HL-60/S4 (cell line): Measurements from ENCODE around the gene NDST4.

ENCODE experiments used
- in situ Hi-C: fragments of 300-500 bp; cut with MboI; formaldehyde crosslinking; loops from 2 replicates; pipeline ENCODE4 v1.14.3; 2022; ENCODE audit warnings: low sequenced_read_pairs

NDST4 gene

GRCh38 chr4:114921191-114921590, 192.2 kb downstream of the NDST4 start:
- in situ Hi-C loops: no loop called here

GRCh38 chr4:114911111-114911510, 202.3 kb downstream of the NDST4 start:
- in situ Hi-C loops: no loop called here

- in situ Hi-C loops: no loop called here
Measured at GRCh38 chr4:114907568-114907967, 205.9 kb downstream of the NDST4 start.

- in situ Hi-C loops: no loop called here
Measured at GRCh38 chr4:114905017-114905416, 208.4 kb downstream of the NDST4 start.

GRCh38 chr4:114900934-114901333, 212.5 kb downstream of the NDST4 start:
- in situ Hi-C loops: no loop called here

- in situ Hi-C loops: no loop called here
Measured at GRCh38 chr4:114890773-114891172, 222.6 kb downstream of the NDST4 start.

GRCh38 chr4:114886761-114887160, 226.7 kb downstream of the NDST4 start:
- in situ Hi-C loops: no loop called here

GRCh38 chr4:114883641-114884040, 229.8 kb downstream of the NDST4 start:
- in situ Hi-C loops: no loop called here

GRCh38 chr4:114879916-114880669, 233.3 kb downstream of the NDST4 start:
- in situ Hi-C loops: no loop called here

GRCh38 chr4:114875630-114876029, 237.8 kb downstream of the NDST4 start:
- in situ Hi-C loops: no loop called here

GRCh38 chr4:114874321-114874720, 239.1 kb downstream of the NDST4 start:
- in situ Hi-C loops: no loop called here

- in situ Hi-C loops: no loop called here
Measured at GRCh38 chr4:114870987-114871386, 242.4 kb downstream of the NDST4 start.

GRCh38 chr4:114866901-114867670, 246.3 kb downstream of the NDST4 start:
- in situ Hi-C loops: no loop called here

- in situ Hi-C loops: no loop called here
Measured at GRCh38 chr4:114864060-114864459, 249.4 kb downstream of the NDST4 start.

- in situ Hi-C loops: no loop called here
Measured at GRCh38 chr4:114860786-114861185, 252.6 kb downstream of the NDST4 start.

- in situ Hi-C loops: no loop called here
Measured at GRCh38 chr4:114857831-114858230, 255.6 kb downstream of the NDST4 start.

- in situ Hi-C loops: no loop called here
Measured at GRCh38 chr4:114839986-114840385, 273.4 kb downstream of the NDST4 start.

GRCh38 chr4:114830628-114831027, 282.8 kb downstream of the NDST4 start:
- in situ Hi-C loops: no loop called here

- in situ Hi-C loops: no loop called here
Measured at GRCh38 chr4:114827651-114828050, 285.8 kb downstream of the NDST4 start.

GRCh38 chr4:114815760-114816159, 297.7 kb downstream of the NDST4 start:
- in situ Hi-C loops: no loop called here

GRCh38 chr4:114813961-114814360, 299.5 kb downstream of the NDST4 start:
- in situ Hi-C loops: no loop called here

GRCh38 chr4:114811564-114812301, 301.7 kb downstream of the NDST4 start:
- in situ Hi-C loops: no loop called here
